GM12878 (cell line): ENCODE results near the gene GSPT1. TPM values are rescaled to one million over a fixed set of nuclear protein-coding genes. Genes with fewer than 3 reads are reported as not detected.

Experiments used
- ATF3 ChIP-seq: IDR thresholded peaks from 2 replicates; pipeline ENCODE4 v1.6.1; 2011; ENCODE audit warnings: low read depth, mild to moderate bottlenecking, low read length, moderate library complexity, borderline replicate concordance; ENCODE audit errors: extremely low read depth
- ATF7 ChIP-seq: fragments of 450-650 bp; IDR thresholded peaks from 2 replicates; pipeline ENCODE4 v1.6.1; 2016; ENCODE audit warnings: low read depth, mild to moderate bottlenecking
- BCL11A ChIP-seq: IDR thresholded peaks from 2 replicates; pipeline ENCODE4 v1.6.1; 2011; ENCODE audit warnings: low read depth, low read length
- CHD1 ChIP-seq: IDR thresholded peaks from 2 replicates; pipeline ENCODE4 v1.6.1; 2012; ENCODE audit warnings: low read depth, low read length, improper control_type of control experiment
- CHD2 ChIP-seq: IDR thresholded peaks from 2 replicates; pipeline ENCODE4 v1.6.1; 2011; ENCODE audit warnings: low read depth, low read length, improper control_type of control experiment, borderline replicate concordance
- ESRRA ChIP-seq: IDR thresholded peaks from 2 replicates; pipeline ENCODE4 v1.6.1; 2012; ENCODE audit warnings: mild to moderate bottlenecking, low read length, improper control_type of control experiment
- ETV6 ChIP-seq, 2 experiments: fragments of 450-650 bp in 1 of 2; IDR thresholded peaks in 1 of 2; conservative IDR thresholded peaks in 1 of 2; 2 replicates each; pipeline ENCODE4 v1.6.1; 2014; ENCODE audit warnings: antibody characterized with exemption in 1 of 2, borderline replicate concordance in 1 of 2, low read depth in 1 of 2, mild to moderate bottlenecking in 1 of 2, moderate library complexity in 1 of 2
- EZH2 ChIP-seq: IDR thresholded peaks from 2 replicates; pipeline ENCODE4 v1.6.1; 2012; ENCODE audit warnings: low read depth, mild to moderate bottlenecking, control low read depth, inconsistent platforms, low read length, borderline replicate concordance; ENCODE audit not compliant: control insufficient read depth
- GATAD2B ChIP-seq: fragments of 450-650 bp; conservative IDR thresholded peaks from 2 replicates; pipeline ENCODE4 v1.6.1; 2017; ENCODE audit warnings: low read depth, mild to moderate bottlenecking, moderate library complexity
- IKZF1 ChIP-seq: fragments of 450-650 bp; conservative IDR thresholded peaks from 2 replicates; pipeline ENCODE4 v1.6.1; 2017; ENCODE audit warnings: antibody characterized with exemption, mild to moderate bottlenecking
- JUND ChIP-seq: IDR thresholded peaks from 2 replicates; pipeline ENCODE4 v1.6.1; 2012; ENCODE audit warnings: low read depth, mild to moderate bottlenecking, low read length, improper control_type of control experiment, moderate library complexity
- MEF2A ChIP-seq: IDR thresholded peaks from 2 replicates; pipeline ENCODE4 v1.6.1; 2011; ENCODE audit warnings: low read depth, mild to moderate bottlenecking, low read length, moderate library complexity; ENCODE audit not compliant: insufficient read depth
- MYB ChIP-seq: fragments of 150-350 bp; IDR thresholded peaks from 2 replicates; pipeline ENCODE4 v1.6.1; 2014; ENCODE audit warnings: mild to moderate bottlenecking, low read depth, low read length, borderline replicate concordance
- NFIC ChIP-seq: IDR thresholded peaks from 2 replicates; pipeline ENCODE4 v1.6.1; 2012; ENCODE audit warnings: low read depth, mild to moderate bottlenecking, inconsistent platforms, low read length, moderate library complexity
- NR2C1 ChIP-seq: fragments of 450-650 bp; IDR thresholded peaks from 2 replicates; pipeline ENCODE4 v1.6.1; 2017; ENCODE audit warnings: antibody characterized with exemption, mild to moderate bottlenecking, moderate library complexity
- POLR2AphosphoS5 ChIP-seq: IDR thresholded peaks from 2 replicates; pipeline ENCODE4 v1.6.1; 2011; ENCODE audit warnings: mild to moderate bottlenecking, low read length, inconsistent platforms
- POU2F2 ChIP-seq: IDR thresholded peaks from 3 replicates; pipeline ENCODE4 v1.6.1; 2011; ENCODE audit warnings: low read depth, mild to moderate bottlenecking, low read length, borderline replicate concordance
- RAD21 ChIP-seq: IDR thresholded peaks from 2 replicates; pipeline ENCODE4 v1.6.1; 2011; ENCODE audit warnings: mild to moderate bottlenecking, low read depth, low read length, moderate library complexity; ENCODE audit not compliant: insufficient read depth
- RAD51 ChIP-seq: fragments of 450-650 bp; IDR thresholded peaks from 2 replicates; pipeline ENCODE4 v1.6.1; 2016; ENCODE audit warnings: moderate library complexity, mild to moderate bottlenecking, inconsistent platforms
- SP1 ChIP-seq: IDR thresholded peaks from one replicate; pipeline ENCODE4 v1.6.1; 2011; ENCODE audit warnings: low read depth, low read length
- SPI1 ChIP-seq: IDR thresholded peaks from 2 replicates; pipeline ENCODE4 v1.6.1; 2011; ENCODE audit warnings: low read depth, mild to moderate bottlenecking, low read length, moderate library complexity, borderline replicate concordance; ENCODE audit not compliant: insufficient read depth
- SREBF2 ChIP-seq: IDR thresholded peaks from 2 replicates; pipeline ENCODE4 v1.6.1; 2012; ENCODE audit warnings: mild to moderate bottlenecking, low read length
- TARDBP ChIP-seq: IDR thresholded peaks from 2 replicates; pipeline ENCODE4 v1.6.1; 2016; ENCODE audit warnings: borderline replicate concordance
- TCF12 ChIP-seq: IDR thresholded peaks from 2 replicates; pipeline ENCODE4 v1.6.1; 2011; ENCODE audit warnings: low read depth, mild to moderate bottlenecking, low read length
- TCF3 ChIP-seq: IDR thresholded peaks from 2 replicates; pipeline ENCODE4 v1.6.1; 2012; ENCODE audit warnings: low read depth, mild to moderate bottlenecking, low read length, borderline replicate concordance; ENCODE audit not compliant: insufficient read depth
- TCF7 ChIP-seq: IDR thresholded peaks from 2 replicates; pipeline ENCODE4 v1.6.1; 2014; ENCODE audit warnings: antibody characterized with exemption, borderline replicate concordance
- ZNF24 ChIP-seq: fragments of 450-650 bp; IDR thresholded peaks from 2 replicates; pipeline ENCODE4 v1.6.1; 2017; ENCODE audit warnings: antibody characterized with exemption, mild to moderate bottlenecking
- ZNF274 ChIP-seq: IDR thresholded peaks from one replicate; pipeline ENCODE4 v1.8.0; 2011; ENCODE audit not compliant: insufficient read length, insufficient read depth
- ZNF384 ChIP-seq: IDR thresholded peaks from 2 replicates; pipeline ENCODE4 v1.6.1; 2012; ENCODE audit warnings: low read depth, mild to moderate bottlenecking, low read length, improper control_type of control experiment, borderline replicate concordance
- polyA plus RNA-seq, 11 experiments: library from polyadenylated mRNA; depleted of rRNA in 4 of 11; unstranded in 6 of 11; stranded (reverse) in 5 of 11; fragments of >200 nt; fragmentation: Nextera tagmentation in 4 of 11; fragmentation: Illumina TruSeq in 1 of 11; extraction: Ambion mirVana in 4 of 11; extraction: Trizol in 1 of 11; gene quantifications; 1 replicate in 1 of 11; 2 replicates in 10 of 11; pipeline versions ENCODE4 v1.2.1 to v1.2.3, GENCODE V29; 2011 to 2016; ENCODE audit warnings: inconsistent platforms in 2 of 11, missing spikeins in 2 of 11, low read depth in 1 of 11
- total RNA-seq, 4 experiments: library from RNA; depleted of rRNA in 3 of 4; stranded (reverse); fragments of >200 nt in 3 of 4; fragmentation: Illumina TruSeq in 1 of 4; extraction: Trizol in 1 of 4; gene quantifications; 2 replicates each; pipeline versions ENCODE4 v1.2.1 to v1.2.3, GENCODE V29; 2013 to 2021
- TF ChIP-seq, protein P1 (sequence below): IDR thresholded peaks from 2 replicates; pipeline ENCODE4 v1.6.1; 2012; ENCODE audit warnings: low read depth, low read length, improper control_type of control experiment

GSPT1 gene
- total and polyA plus RNA-seq, 10 of the 15 experiments (the other 5 are each of a cell fraction or from before 2014, with no cell fraction given) = 46.7 to 181 (median 99.6) TPM

GRCh38 chr16:11915644-11916523 is at the start of gene GSPT1 (continued):
- TF ChIP-seq SP1 (peak; percentile 41), RAD21 (no peak), ESRRA (0 out of 2 replicates have a peak, but pooled peaks have one; percentile 36), ETV6 (conservative IDR thresholded peaks at IDR 0.05 in 1 of 2, IDR thresholded peaks at IDR 0.05 in 1 of 2; ENCODE audit: borderline replicate concordance in 1 of 2, low read depth in 1 of 2) (0 out of 4 replicates have a peak, but pooled peaks of 1 of the 2 experiments have one; percentile 20), MYB (0 out of 2 replicates have a peak, but pooled peaks have one; percentile 66), IKZF1 (peak; percentile 100), GATAD2B (peak; percentile 23; the same call in 1 of the 2 replicates), BCL11A (0 out of 2 replicates have a peak, but pooled peaks have one; percentile 10), RAD51 (peak; percentile 48), MEF2A (0 out of 2 replicates have a peak, but pooled peaks have one; percentile 65), TCF7 (0 out of 2 replicates have a peak, but pooled peaks have one; percentile 29), ZNF24 (no peak), CHD2 (peak; percentile 91), TCF12 (peak; percentile 81), ZNF274 (no peak), TARDBP (peak; percentile 97), TCF3 (peak; percentile 93), EZH2 (no peak), POU2F2 (0 out of 3 replicates have a peak, but pooled peaks have one; percentile 0), ZNF384 (no peak), POLR2AphosphoS5 (peak; percentile 93), NFIC (no peak), SPI1 (no peak), ATF7 (peak; percentile 72), SREBF2 (peak; percentile 35; the same call in 1 of the 2 replicates), ATF3 (peak; percentile 58; the same call in 1 of the 2 replicates), CHD1 (no peak), JUND (no peak), NR2C1 (peak; percentile 92)
- TF ChIP-seq, protein P1, sequence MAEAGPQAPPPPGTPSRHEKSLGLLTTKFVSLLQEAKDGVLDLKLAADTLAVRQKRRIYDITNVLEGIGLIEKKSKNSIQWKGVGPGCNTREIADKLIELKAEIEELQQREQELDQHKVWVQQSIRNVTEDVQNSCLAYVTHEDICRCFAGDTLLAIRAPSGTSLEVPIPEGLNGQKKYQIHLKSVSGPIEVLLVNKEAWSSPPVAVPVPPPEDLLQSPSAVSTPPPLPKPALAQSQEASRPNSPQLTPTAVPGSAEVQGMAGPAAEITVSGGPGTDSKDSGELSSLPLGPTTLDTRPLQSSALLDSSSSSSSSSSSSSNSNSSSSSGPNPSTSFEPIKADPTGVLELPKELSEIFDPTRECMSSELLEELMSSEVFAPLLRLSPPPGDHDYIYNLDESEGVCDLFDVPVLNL = no peak; the same call in 1 of the 2 replicates
